Activated CD8-positive, alpha-beta memory T cell treated with anti-CD3 and anti-CD28 coated beads for 36 hours (primary cell): ENCODE results near the gene NSD1. TPM values are rescaled to one million over a fixed set of nuclear protein-coding genes. Genes with fewer than 3 reads are reported as not detected.

Experiments
- CTCF ChIA-PET: fragments of 350-600 bp; sonication (Branson Sonifier 250); formaldehyde crosslinking; loops from one replicate; lab custom pipeline; 2021; ENCODE audit warnings: antibody characterized with exemption; lab: Charles Lee
- POLR2A ChIA-PET: fragments of 350-600 bp; sonication (Branson Sonifier 250); formaldehyde crosslinking; loops from one replicate; lab custom pipeline; 2021; ENCODE audit warnings: antibody characterized with exemption; lab: Charles Lee
- total RNA-seq, 2 experiments: library from RNA; stranded (reverse); gene quantifications; one replicate each; pipeline ENCODE4 v1.2.3, GENCODE V29; 2021

NSD1 gene
- total RNA-seq, 2 experiments from 2014 or later, result 78.6 to 80.4 TPM

DNA sequence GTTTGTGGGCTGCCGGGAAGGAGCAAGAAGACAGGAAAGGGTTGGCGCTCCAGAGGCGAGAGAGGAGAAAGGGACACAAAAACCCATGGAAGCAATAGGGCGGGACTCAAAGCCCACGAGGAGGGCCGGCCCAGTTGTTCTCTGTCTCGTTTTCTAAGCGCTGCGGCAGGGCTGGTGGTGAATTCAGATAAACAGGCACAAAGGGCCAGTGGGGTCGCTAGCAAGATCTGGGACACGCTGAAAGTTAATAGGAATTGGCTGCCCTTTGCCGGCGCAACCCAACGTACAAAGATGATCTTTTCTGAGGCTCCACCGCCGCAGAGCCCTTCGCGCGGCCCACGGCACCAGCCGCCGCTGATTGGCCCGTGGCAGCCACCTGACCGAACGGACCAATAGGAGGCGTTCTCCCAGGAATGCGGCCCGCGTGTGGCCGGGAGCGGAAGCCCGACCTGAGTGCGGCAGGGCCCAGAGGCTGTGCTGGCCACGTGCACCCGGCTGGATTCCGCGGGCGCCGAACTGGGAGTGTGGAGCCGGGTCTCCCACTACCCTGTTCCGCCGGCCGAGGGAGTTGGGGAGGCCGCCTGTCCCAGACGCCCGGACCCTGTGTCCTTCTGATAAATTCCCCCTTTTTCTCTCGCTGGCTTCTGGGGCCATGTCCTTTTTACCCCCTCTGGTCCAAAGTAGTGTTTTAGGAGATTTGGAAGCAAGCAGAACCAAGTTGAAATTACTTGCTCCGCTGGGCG lies 16.8 kb upstream of the NSD1 start:
- ChIA-PET POLR2A (interaction anchor here (1.5 kb wide), 1 partner anchor 12 kb away, joined by 3 read pairs; no protein-coding TSS in a partner anchor), CTCF (interaction anchor here (1.7 kb wide), 1 partner anchor 10 kb away, joined by 7 read pairs; no protein-coding TSS in a partner anchor)

DNA sequence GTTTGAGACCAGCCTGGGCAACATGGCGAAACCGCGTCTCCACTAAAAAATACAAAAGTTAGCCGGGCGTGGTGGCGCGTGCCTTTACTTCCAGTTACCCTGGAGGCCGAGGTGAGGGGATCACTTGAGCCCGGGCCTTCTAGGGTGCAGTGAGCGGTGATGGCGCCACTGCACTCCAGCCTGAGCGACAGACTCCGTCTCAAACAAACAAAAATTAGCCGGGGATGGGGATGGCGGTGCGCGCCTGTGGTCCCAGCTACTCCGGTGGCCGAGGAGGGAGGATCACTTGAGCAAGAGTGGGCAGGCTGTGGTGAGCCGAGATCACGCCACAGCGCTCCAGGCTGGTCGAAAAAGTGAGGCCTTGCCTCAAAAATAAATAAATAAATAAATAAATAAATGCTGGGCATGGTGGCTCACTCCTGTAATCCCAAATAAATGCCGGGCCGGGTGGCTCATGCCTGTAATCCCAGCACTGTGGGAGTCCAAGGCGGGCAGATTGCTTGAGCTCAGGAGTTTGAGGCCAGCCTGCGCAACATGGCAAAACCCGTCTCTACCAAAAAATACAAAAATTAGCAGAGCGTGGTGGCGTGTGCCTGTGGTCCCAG lies 16.0 kb upstream of the NSD1 start:
- POLR2A ChIA-PET, result interaction anchor here (1.5 kb wide), 1 partner anchor 11 kb away, joined by 3 read pairs; no protein-coding TSS in a partner anchor

DNA sequence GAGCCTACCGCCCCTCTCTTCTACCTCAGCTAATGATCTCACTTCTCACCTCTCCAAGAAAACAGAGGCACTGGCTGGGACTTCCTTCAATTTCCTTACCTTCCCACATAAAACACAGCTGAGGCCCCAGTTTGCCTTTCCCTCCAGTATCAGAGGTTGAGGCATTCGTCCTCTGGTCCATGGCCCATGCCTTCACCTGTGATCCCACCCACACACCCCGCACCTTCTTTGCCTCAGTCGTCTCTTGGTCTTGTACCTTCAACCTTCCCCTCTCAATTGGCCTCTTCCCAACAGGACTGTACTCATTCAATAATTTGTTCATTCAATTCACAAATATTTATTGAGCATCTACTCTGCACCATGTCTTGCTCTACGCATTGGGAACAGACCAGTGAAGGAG lies 11.0 kb upstream of the NSD1 start:
- ChIA-PET POLR2A (no interaction called here), CTCF (interaction anchor here (0.7 to 1.3 kb wide), 3 partner anchors 9 to 304 kb away, joined by 3 to 5 read pairs (median 3); partner anchors contain the start of gene GRK6)

More for the DNA sequence above, 16.0 kb upstream of the NSD1 start:
- CTCF ChIA-PET, result interaction anchor here (0.6 to 1.7 kb wide), 3 partner anchors 10 to 42 kb away, joined by 3 to 7 read pairs (median 3); no protein-coding TSS in a partner anchor

DNA sequence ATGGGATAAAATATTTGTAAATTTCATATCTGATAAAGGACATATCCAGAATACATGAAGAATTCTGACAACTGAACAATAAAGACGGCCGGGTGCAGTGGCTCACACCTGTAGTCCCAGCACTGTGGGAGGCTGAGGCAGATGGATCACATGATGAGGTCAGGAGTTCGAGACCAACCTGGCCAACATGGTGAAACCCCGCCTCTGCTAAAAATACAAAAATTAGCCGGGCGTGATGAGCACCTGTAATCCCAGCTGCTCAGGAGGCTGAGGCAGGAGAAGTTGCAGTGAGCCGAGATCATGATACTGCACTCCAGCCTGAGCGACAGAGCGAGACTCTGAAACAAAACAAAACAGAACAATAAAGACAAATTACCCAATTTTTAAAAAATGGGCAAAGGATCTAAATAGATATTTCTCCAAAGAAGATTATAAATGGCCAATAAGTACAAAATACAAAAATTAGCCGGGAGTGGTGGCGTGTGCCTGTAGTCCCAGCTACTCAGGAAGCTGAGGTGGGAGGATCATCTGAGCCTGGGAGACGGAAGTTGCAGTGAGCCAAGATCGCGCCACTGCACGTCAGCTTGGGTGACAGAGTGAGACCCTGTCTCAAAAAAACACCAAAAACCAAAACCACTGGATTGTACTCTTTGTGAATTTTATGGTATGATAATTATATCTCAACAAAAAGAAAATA lies 9.6 kb upstream of the NSD1 start:
- CTCF ChIA-PET, result interaction anchor here (0.8 kb wide), 1 partner anchor 10 kb away, joined by 3 read pairs; no protein-coding TSS in a partner anchor
- POLR2A ChIA-PET, result interaction anchor here (0.6 kb wide), 1 partner anchor 189 kb away, joined by 4 read pairs; no protein-coding TSS in a partner anchor

DNA sequence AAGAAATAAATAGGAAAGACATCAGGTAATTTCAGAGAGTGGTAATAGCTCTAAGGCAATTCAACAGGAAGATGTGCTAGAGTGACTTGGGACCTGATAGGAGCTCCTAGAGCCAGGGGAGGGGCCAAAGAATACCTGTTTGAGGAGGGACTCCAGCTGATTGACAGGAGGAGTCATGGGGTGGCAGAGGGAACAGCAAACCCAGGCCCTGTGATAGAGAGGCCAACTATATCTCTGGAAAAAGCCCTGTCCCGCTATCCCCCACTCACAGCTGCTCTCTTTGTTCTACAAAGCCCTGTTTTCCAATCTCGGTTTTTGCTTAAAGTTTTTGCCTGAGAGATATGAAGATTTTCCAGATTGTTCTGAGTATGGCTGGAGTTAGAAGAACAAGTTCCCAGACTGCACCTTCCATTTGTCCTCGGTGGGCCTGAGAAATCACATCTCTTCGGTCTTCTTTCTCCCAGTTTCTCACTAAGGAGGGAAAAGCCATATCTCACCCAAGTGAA lies 9.0 kb upstream of the NSD1 start:
- POLR2A ChIA-PET, result no interaction called here
- CTCF ChIA-PET, result interaction anchor here (0.8 kb wide), 1 partner anchor 10 kb away, joined by 3 read pairs; no protein-coding TSS in a partner anchor

DNA sequence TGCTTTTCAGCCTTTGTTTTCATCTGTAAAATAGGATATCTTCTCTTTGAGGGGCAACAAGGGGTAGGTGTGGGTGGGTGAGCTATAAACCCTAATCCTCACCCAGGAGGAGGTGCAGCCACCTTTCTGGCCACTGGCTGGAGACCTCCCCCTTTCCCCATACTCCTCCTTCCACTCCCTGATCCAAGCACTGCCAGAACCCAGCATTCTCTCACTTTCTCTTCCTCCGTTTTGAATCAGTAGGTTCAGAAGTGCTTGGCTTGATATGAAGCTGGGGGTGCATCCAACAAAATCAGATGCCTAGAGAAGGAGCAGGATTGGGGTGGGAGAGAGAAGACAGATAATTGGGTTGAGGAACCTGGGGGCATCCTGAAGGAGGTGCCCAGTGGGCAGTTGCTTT lies 6.8 kb upstream of the NSD1 start:
- CTCF ChIA-PET, result interaction anchor here (1.0 to 1.4 kb wide), 3 partner anchors 9 to 125 kb away, joined by 3 to 7 read pairs (median 5); no protein-coding TSS in a partner anchor
- POLR2A ChIA-PET, result no interaction called here

DNA sequence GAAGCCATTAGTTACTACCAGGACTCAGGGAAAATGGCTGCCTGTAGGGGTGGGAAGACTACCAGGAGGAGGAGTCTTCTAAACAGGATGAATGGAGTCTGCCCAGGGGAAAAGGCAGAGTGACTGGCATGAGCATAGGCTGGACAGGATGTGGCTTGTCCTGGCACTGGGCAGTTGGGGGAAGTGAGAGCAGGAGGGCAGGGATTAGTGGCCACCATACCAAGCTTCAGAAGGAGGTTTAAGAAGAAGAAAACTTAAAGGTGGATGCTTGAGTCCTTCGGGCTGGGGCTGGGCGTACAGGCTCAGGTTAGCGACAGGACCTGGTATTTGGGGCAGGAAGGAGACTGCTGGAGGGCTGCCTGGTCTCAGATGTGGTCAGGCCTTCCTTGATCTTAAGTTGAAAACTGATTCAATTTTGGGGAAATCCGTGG lies 5.0 kb upstream of the NSD1 start:
- ChIA-PET POLR2A (interaction anchor here (0.6 to 1.1 kb wide), 2 partner anchors 11 to 41 kb away, joined by 3 to 4 read pairs; no protein-coding TSS in a partner anchor), CTCF (interaction anchor here (1.0 to 1.9 kb wide), 2 partner anchors 15 to 18 kb away, joined by 3 to 11 read pairs; no protein-coding TSS in a partner anchor)

DNA sequence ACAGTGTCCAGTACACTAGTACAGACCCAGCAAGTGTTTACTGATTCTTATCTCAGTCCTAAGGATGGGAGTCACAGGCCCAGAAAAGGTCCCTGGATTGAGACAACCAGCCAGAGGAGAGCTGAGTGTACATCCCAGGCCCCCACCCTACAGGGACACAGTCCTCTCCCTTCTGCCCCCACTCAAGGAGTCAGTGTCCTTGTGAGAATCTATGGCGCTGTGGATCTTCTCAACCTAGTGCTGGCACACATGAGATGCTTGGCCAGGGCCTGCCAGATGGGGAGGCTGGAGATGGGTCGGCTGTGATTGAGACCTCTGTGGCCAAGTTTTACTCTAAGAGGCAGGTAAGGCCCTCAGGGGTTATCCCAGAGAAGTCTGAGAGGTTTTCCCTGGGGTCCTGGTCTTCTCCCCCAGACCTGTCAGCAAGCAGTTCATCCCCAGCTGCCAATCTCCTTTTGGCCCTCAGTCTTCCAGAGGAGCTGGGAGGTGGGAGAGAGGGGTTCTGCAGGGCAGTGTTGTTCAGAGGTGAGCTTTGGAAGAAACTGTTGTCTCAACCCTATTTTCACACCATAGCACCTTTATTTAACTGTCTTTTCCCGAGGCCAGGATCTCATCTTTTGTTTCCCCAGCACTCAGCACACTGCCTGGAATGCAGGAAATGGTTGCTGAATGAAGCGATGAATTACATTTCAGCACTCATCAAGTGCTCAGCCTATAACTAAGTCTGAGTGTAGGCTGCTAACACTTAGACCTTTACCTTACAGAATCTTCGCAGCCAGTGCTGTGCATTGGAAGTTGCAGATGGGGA lies 3.2 kb upstream of the NSD1 start:
- ChIA-PET POLR2A (no interaction called here), CTCF (interaction anchor here (0.7 to 1.9 kb wide), 5 partner anchors 16 to 702 kb away, joined by 3 to 11 read pairs (median 3); no protein-coding TSS in a partner anchor)

DNA sequence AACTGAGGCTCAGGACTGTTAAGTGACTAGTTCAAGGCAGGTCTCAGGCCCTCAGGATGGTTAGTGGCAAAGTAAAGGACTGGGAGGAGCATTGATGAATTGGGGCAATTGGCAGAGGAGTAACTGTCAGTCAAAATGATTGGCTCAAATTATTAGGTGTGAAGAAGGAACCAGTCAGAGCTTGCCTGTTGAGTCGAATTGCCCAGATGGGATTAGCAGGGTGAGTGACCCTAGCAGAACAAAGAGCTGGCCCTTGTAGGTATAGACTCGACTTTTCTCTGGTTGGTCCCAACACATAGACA lies 2.6 kb upstream of the NSD1 start:
- POLR2A ChIA-PET, result no interaction called here
- CTCF ChIA-PET, result interaction anchor here (1.0 to 1.1 kb wide), 3 partner anchors 16 to 325 kb away, joined by 3 to 4 read pairs (median 3); no protein-coding TSS in a partner anchor

DNA sequence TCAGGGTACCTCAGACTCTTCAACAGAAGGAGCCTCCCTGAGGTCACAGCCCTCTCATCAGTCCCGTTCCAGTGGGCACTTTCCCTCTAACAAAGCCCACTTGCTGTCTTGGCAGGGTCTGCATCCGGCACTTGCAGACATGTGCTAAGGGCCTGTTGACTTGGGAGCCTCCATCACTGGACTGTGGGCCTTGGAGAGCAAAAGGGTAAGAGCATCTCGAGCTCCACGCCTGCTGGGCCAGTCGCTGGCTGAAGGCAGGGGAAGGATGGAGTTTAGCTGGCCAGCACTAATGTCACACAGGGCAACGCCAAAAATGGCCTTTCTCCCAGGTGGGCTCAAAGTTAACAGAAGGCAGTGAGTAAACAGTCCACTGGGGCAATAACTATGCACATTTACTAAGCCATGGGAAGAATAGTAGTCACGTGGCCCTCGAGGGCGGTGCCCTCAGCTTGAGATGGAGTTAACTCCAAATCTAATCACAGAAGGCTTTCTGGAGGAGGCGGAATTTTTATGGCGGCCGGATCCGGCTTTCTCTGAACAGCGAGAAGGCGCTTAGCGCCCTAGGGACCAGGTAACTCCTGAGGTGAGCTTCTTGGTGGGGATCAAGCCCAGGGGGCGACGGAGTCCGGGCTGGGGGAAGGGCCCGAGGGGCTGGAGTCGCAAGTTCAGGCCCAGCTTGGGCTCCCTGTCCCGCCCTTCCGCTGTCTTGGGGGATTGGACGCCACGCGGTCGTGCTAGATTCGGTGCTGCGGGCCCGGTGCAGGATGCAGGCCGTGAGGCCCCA lies 2.0 kb upstream of the NSD1 start:
- ChIA-PET POLR2A (no interaction called here), CTCF (interaction anchor here (1.0 to 1.1 kb wide), 2 partner anchors 17 to 324 kb away, joined by 3 to 4 read pairs; no protein-coding TSS in a partner anchor)

DNA sequence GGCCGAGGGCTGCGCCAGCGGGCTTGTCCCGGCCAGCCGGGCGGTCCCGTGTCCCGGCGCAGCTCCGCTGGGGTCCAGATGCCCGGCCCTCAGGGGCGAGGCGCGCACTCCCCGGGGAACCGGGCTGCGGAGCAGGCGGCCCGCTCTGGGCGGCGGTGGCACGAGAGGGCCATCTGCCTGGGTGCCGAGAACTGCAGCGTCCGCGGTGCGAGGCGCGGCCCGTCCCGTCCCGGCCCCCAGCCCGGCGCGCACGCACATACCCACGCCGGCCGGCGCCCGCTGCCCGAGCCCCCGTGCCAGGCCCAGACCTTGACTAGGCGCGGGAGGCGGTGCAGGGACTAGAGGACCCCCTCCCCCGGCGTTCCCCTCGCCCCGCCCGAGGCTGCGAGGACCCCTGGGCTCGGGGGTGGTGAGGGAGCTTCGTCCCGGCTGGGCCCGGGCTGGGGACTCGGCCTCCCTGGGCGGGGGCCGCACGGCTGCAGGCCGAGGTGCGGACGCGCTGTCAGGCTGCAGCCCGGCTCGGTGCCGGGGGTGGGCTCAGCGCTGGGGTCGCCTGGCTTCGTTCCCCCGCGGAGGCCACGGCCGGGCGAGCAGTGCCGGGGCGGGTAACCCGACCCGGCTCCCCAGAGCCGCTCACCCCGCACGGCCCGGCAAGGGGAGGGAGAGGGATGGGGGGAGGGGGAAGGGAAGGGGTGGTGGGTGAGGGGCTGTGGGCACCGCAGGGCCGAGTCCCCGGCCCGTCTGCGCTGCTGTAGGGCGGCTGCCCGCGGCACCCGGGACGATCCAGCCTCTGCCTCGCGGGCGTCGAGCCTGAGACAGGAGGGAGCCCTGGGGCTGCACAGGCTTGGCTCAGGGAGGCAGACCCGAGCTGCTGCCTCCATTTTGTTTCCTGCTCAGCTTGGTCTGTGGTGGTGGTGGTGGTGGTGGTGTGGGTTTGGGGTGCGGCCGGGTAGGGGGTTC lies 1.2 kb upstream of the NSD1 start:
- ChIA-PET CTCF (no interaction called here), POLR2A (interaction anchor here (0.6 kb wide), 1 partner anchor 168 kb away, joined by 3 read pairs; no protein-coding TSS in a partner anchor)

DNA sequence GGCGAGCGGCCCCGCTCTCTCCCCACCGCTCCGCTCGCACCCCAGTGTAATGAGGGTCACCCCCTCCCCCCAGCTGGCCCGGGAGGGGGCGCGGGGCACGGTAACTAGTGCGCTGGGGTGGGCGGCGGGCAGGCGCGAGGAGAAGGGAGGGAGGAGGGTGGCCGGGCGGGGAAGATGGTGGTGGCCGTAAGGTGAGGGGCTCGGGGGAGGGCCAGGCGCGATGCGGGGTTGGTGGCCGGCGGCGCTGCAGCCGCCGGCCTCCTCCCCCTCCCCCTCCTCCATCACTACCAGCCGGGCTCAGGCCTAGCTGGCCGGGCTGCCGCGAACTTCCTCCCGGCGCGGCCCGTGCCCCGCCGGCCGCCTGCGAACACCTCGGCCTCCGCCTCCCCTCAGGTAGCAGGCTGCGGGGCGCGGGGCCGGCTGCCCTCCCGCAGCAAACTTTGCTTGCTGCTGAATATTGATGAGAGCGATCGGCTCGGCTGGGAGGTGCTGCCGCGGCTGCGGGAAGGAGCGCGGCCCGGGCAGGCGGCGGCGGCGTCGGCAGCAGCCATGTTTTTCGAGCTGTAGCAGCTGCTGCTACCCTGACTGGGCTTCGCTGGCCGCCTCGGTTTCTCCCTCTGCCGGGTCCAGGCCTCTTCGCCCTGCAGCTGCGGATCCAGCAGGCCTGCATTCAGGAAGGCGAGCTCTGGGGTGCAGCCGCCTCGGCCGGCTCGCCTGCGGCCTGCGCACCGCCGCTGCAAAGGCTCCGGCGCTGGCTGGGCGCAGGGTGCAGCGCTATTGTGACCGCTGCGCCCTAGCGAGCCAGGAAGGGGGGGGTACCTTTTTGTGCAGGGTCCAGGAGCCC lies 502 bp downstream of the NSD1 start:
- POLR2A ChIA-PET, result interaction anchor here (0.6 kb wide), 1 partner anchor 30 kb away, joined by 3 read pairs; no protein-coding TSS in a partner anchor
- CTCF ChIA-PET, result interaction anchor here (0.8 to 1.0 kb wide), 2 partner anchors 22 to 91 kb away, joined by 3 read pairs; no protein-coding TSS in a partner anchor

DNA sequence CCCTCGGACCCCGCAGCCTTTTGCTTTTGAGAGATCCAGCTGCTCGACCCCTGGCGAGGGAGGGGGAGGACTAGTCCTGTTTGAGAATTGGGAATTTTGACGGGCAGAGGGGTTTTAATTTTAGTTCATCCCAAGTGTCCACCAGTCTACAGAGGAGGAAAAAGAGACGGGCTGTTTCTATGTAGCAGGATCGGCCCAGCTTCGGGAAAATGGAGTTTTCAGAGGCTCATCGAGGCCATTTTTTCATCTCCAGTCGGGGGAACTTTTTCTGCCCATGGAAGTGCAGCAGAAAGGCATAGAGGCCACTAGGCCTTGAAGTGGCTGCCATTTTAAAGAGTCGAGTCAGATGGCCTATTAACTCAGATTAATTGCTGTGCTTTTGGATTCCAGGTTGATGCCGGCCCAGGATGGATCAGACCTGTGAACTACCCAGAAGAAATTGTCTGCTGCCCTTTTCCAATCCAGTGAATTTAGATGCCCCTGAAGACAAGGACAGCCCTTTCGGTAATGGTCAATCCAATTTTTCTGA lies 1.2 kb downstream of the NSD1 start:
- ChIA-PET CTCF (interaction anchor here (0.8 to 1.0 kb wide), 2 partner anchors 23 to 91 kb away, joined by 3 read pairs; no protein-coding TSS in a partner anchor), POLR2A (interaction anchor here (0.6 kb wide), 1 partner anchor 29 kb away, joined by 3 read pairs; no protein-coding TSS in a partner anchor)

DNA sequence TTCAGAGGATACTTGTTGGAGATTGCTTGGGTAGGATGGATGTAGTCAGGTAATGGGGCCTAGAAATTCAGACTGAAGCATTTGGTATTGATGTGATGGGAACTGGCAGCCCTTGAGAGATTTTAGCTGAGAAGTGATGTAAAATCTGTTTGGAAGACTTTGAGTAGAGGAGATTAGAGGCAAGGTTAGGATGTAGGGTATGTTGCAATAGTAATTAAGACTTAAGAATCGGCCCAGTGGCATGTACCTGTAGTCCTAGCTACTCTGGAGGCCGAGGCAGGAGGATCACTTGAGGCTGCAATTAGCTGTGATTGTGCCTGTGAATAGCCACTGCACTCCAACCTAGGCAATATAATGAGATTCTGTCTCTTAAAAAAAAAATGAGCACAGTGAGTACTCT lies 6.7 kb downstream of the NSD1 start:
- ChIA-PET POLR2A (no interaction called here), CTCF (interaction anchor here (1.8 kb wide), 1 partner anchor 27 kb away, joined by 4 read pairs; no protein-coding TSS in a partner anchor)

DNA sequence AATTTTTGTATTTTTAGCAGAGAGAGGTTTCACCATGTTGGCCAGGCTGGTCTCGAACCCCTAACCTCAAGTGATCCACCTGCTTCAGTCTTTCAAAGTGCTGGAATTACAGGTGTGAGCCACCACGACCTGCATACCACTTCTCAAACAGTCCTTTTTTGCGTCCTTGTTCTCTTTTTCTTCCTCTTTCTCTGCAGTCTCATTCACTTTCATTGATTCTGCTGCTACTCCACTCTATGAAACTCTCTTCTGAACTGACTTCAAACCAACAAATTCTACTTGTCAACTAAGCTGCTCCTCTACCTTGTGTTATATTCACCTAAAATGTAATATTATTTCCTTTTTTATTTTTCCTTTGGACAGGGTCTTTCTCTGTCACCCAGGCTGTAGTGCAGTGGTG lies 7.9 kb downstream of the NSD1 start:
- CTCF ChIA-PET, result interaction anchor here (0.7 to 1.8 kb wide), 2 partner anchors 28 to 160 kb away, joined by 3 to 4 read pairs; no protein-coding TSS in a partner anchor
- POLR2A ChIA-PET, result interaction anchor here (0.7 kb wide), 1 partner anchor 114 kb away, joined by 4 read pairs; no protein-coding TSS in a partner anchor
